Measurements from ENCODE around the gene ANKMY1.

DNA sequence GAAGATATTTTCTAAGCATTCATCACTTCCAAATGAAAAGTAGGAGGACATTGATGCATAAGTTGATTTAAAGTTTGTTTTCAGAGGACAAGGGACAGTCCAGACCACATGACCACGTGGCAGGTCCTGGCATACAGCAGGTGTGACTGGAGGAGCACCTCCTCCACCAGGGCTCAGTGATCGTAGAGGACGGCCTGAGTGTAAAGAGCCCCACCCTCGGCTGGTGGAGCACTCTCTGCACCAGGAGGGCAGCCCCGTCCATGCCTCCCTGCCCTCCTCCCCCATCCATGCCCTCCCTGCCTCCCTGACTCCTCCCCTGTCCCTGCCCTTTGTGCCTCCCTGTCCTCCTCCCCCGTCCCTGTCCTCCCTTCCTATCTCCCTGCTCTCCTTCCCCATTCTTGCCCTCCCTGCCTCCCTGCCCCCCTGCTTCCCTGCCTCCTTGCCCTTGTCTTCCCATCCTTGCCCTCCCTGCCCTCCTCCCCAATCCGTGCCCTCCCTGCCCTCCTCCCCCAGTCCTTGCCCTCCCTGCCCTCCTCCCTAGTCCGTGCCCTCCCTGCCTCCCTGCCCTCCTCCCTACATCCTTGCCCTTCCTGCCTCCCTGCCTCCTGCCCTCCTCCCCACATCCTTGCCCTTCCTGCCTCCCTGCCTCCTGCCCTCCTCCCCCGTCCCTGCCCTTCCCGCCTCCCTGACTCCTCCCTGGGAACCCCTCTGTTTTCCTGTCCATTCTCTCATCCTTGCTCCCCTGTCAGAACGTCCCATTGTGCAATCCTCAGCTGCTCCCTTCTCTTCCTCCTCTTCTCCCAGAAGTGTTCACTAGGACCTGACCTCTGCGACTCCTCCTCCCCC is 47.9 kb downstream of the ANKMY1 start:
- TF ChIP-seq, protein P1, sequence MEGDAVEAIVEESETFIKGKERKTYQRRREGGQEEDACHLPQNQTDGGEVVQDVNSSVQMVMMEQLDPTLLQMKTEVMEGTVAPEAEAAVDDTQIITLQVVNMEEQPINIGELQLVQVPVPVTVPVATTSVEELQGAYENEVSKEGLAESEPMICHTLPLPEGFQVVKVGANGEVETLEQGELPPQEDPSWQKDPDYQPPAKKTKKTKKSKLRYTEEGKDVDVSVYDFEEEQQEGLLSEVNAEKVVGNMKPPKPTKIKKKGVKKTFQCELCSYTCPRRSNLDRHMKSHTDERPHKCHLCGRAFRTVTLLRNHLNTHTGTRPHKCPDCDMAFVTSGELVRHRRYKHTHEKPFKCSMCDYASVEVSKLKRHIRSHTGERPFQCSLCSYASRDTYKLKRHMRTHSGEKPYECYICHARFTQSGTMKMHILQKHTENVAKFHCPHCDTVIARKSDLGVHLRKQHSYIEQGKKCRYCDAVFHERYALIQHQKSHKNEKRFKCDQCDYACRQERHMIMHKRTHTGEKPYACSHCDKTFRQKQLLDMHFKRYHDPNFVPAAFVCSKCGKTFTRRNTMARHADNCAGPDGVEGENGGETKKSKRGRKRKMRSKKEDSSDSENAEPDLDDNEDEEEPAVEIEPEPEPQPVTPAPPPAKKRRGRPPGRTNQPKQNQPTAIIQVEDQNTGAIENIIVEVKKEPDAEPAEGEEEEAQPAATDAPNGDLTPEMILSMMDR (conservative IDR thresholded peaks at IDR 0.05 in 1 of 2, IDR thresholded peaks at IDR 0.05 in 1 of 2; ENCODE audit: extremely low read depth in 1 of 2, insufficient read depth in 1 of 2, low read depth in 1 of 2, low read length in 2 of 2), result no peak
- no peak for TF ChIP-seq EZH2 (IDR thresholded peaks at IDR 0.05; ENCODE audit: borderline replicate concordance, low read length)

Measured in mammary epithelial cell (primary cell).